HepG2 (cell line): ENCODE data around the gene FILIP1. TPM values are rescaled to one million over a fixed set of nuclear protein-coding genes. Genes with fewer than 3 reads are reported as not detected.

Experiments used
- HMGXB4 ChIP-seq, 2 experiments: sonication (generic) in 1 of 2; formaldehyde crosslinking in 1 of 2; IDR thresholded peaks; 2 replicates each; pipeline versions ENCODE4 v1.4.0 to v1.6.1; 2018 to 2020; ENCODE audit warnings: missing genetic modification reagents in 2 of 2, borderline replicate concordance in 1 of 2, low read depth in 1 of 2, mild to moderate bottlenecking in 1 of 2, missing biosample characterization in 1 of 2
- TFDP1 ChIP-seq: IDR thresholded peaks from 2 replicates; pipeline ENCODE4 v1.6.1; 2016; ENCODE audit warnings: missing compliant biosample characterization, missing genetic modification reagents, borderline replicate concordance
- polyA plus RNA-seq, 8 experiments: library from polyadenylated mRNA; depleted of rRNA in 3 of 8; stranded (reverse) in 7 of 8; unstranded in 1 of 8; fragments of >200 nt; fragmentation: Illumina TruSeq in 4 of 8; extraction: Trizol in 4 of 8; gene quantifications; 2 replicates each; pipeline versions ENCODE4 v1.2.1 to v1.2.3, GENCODE V29; 2011 to 2016; ENCODE audit warnings: low read depth in 4 of 8, missing spikeins in 1 of 8, mixed read lengths in 1 of 8; ENCODE audit not compliant: insufficient read depth in 1 of 8
- total RNA-seq, 5 experiments: library from RNA; depleted of rRNA; stranded (reverse); fragments of >200 nt; fragmentation: Illumina TruSeq; extraction: Trizol; gene quantifications; 2 replicates each; pipeline ENCODE4 v1.2.3, GENCODE V29; 2016; ENCODE audit warnings: low read depth in 1 of 5
- TF ChIP-seq, protein P1 (sequence below): sonication (generic); formaldehyde crosslinking; IDR thresholded peaks from 2 replicates; pipeline ENCODE4 v1.5.0; 2020; ENCODE audit warnings: missing genetic modification reagents
- TF ChIP-seq, protein P2 (sequence below): sonication (generic); formaldehyde crosslinking; conservative IDR thresholded peaks from 2 replicates; pipeline ENCODE4 v1.4.0; 2020; ENCODE audit warnings: mild to moderate bottlenecking, missing genetic modification reagents, moderate library complexity
- TF ChIP-seq, protein P3 (sequence below): sonication (generic); formaldehyde crosslinking; IDR thresholded peaks from 2 replicates; pipeline ENCODE4 v1.8.1; 2023; ENCODE audit warnings: mild to moderate bottlenecking, missing genetic modification reagents
- TF ChIP-seq, protein P4 (sequence below): sonication (generic); formaldehyde crosslinking; IDR thresholded peaks from 2 replicates; pipeline ENCODE4 v1.5.0; 2020; ENCODE audit warnings: mild to moderate bottlenecking, missing genetic modification reagents, moderate library complexity

Gene FILIP1
- total and polyA plus RNA-seq, 2 of the 13 experiments (the other 11 are each of a cell fraction or from before 2014, with no cell fraction given) = not detected

DNA sequence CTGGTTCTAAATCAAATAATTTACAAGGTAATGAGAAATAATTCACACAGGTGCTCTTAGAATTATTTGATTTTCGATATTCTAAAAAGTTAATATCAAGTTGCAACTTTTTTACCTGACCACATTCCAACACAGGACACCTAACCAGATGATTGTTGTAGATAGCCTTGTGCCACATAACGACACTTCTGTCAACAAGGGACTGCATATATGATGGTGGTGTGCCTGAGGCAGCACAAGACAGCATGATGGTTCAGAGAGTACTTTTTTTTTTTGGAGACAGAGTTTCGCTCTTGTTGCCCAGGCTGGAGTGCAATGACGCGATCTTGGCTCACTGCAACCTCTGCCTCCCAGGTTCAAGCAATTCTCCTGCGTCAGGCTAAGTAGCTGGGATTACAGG lies 142.8 kb downstream of the FILIP1 start (continued):
- TF ChIP-seq HMGXB4 (CRISPR knock-in tag; IDR thresholded peaks at IDR 0.05; ENCODE audit: borderline replicate concordance in 1 of 2, low read depth in 1 of 2) = no peak
- TF ChIP-seq, protein P1, sequence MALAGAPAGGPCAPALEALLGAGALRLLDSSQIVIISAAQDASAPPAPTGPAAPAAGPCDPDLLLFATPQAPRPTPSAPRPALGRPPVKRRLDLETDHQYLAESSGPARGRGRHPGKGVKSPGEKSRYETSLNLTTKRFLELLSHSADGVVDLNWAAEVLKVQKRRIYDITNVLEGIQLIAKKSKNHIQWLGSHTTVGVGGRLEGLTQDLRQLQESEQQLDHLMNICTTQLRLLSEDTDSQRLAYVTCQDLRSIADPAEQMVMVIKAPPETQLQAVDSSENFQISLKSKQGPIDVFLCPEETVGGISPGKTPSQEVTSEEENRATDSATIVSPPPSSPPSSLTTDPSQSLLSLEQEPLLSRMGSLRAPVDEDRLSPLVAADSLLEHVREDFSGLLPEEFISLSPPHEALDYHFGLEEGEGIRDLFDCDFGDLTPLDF (CRISPR knock-in tag) = no peak
- TF ChIP-seq, protein P2, sequence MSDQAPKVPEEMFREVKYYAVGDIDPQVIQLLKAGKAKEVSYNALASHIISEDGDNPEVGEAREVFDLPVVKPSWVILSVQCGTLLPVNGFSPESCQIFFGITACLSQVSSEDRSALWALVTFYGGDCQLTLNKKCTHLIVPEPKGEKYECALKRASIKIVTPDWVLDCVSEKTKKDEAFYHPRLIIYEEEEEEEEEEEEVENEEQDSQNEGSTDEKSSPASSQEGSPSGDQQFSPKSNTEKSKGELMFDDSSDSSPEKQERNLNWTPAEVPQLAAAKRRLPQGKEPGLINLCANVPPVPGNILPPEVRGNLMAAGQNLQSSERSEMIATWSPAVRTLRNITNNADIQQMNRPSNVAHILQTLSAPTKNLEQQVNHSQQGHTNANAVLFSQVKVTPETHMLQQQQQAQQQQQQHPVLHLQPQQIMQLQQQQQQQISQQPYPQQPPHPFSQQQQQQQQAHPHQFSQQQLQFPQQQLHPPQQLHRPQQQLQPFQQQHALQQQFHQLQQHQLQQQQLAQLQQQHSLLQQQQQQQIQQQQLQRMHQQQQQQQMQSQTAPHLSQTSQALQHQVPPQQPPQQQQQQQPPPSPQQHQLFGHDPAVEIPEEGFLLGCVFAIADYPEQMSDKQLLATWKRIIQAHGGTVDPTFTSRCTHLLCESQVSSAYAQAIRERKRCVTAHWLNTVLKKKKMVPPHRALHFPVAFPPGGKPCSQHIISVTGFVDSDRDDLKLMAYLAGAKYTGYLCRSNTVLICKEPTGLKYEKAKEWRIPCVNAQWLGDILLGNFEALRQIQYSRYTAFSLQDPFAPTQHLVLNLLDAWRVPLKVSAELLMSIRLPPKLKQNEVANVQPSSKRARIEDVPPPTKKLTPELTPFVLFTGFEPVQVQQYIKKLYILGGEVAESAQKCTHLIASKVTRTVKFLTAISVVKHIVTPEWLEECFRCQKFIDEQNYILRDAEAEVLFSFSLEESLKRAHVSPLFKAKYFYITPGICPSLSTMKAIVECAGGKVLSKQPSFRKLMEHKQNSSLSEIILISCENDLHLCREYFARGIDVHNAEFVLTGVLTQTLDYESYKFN = no peak
- TF ChIP-seq, protein P3, sequence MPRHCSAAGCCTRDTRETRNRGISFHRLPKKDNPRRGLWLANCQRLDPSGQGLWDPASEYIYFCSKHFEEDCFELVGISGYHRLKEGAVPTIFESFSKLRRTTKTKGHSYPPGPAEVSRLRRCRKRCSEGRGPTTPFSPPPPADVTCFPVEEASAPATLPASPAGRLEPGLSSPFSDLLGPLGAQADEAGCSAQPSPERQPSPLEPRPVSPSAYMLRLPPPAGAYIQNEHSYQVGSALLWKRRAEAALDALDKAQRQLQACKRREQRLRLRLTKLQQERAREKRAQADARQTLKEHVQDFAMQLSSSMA (CRISPR knock-in tag) = no peak
- TF ChIP-seq TFDP1 = no peak
- TF ChIP-seq, protein P4, sequence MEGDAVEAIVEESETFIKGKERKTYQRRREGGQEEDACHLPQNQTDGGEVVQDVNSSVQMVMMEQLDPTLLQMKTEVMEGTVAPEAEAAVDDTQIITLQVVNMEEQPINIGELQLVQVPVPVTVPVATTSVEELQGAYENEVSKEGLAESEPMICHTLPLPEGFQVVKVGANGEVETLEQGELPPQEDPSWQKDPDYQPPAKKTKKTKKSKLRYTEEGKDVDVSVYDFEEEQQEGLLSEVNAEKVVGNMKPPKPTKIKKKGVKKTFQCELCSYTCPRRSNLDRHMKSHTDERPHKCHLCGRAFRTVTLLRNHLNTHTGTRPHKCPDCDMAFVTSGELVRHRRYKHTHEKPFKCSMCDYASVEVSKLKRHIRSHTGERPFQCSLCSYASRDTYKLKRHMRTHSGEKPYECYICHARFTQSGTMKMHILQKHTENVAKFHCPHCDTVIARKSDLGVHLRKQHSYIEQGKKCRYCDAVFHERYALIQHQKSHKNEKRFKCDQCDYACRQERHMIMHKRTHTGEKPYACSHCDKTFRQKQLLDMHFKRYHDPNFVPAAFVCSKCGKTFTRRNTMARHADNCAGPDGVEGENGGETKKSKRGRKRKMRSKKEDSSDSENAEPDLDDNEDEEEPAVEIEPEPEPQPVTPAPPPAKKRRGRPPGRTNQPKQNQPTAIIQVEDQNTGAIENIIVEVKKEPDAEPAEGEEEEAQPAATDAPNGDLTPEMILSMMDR = no peak
